Endothelial cell of umbilical vein (primary cell): ENCODE results near the gene RBL1. TPM values are rescaled to one million over a fixed set of nuclear protein-coding genes. Genes with fewer than 3 reads are reported as not detected.

Experiments
- BruUV-seq: library from RNA; stranded (reverse); fragments of 400-500 nt; replicated peaks from 2 replicates; lab custom pipeline; 2021; lab: Mats Ljungman, UMichigan
- CTCF ChIA-PET: fragments of 300-600, 350-600 bp; sonication (Branson Sonifier 250); formaldehyde crosslinking; loops from one replicate; lab custom pipeline; 2021; ENCODE audit warnings: antibody characterized with exemption, inconsistent platforms; lab: Charles Lee
- POLR2A ChIA-PET: fragments of 300-600, 350-600 bp; sonication (Branson Sonifier 250); formaldehyde crosslinking; loops from one replicate; lab custom pipeline; 2021; ENCODE audit warnings: antibody characterized with exemption, inconsistent platforms; lab: Charles Lee
- DNase-seq: peaks from one replicate; pipeline ENCODE4 v3.0.0-alpha.2; 2011; ENCODE audit warnings: low read depth, low spot score
- FAIRE-seq: peaks from 2 replicates; lab custom pipeline; 2011; peaks lifted over from hg19 to GRCh38; lab: Jason Lieb, UNC
- H2AFZ ChIP-seq: 2 replicates; pipeline ENCODE4 v1.6.0; 2012; ENCODE audit warnings: low read depth, low read length, control low read depth, inconsistent platforms
- H3K27ac ChIP-seq: 2 replicates; pipeline ENCODE4 v1.5.1; 2011; ENCODE audit warnings: low read depth, mild to moderate bottlenecking, control low read depth, low read length, moderate library complexity; ENCODE audit not compliant: insufficient read depth
- H3K27me3 ChIP-seq, 2 experiments: 2 replicates each; pipeline versions ENCODE4 v1.6.0 to v1.6.1; 2011; ENCODE audit warnings: low read length in 2 of 2, mixed read lengths in 1 of 2; ENCODE audit not compliant: control insufficient read depth in 2 of 2, insufficient read depth in 2 of 2
- H3K36me3 ChIP-seq, 2 experiments: 2 replicates in 1 of 2; 3 replicates in 1 of 2; pipeline ENCODE4 v1.5.1; 2011; ENCODE audit warnings: low read length in 2 of 2, mild to moderate bottlenecking in 1 of 2, moderate library complexity in 1 of 2; ENCODE audit not compliant: control insufficient read depth in 2 of 2, insufficient read depth in 2 of 2; ENCODE audit errors: extremely low read depth in 1 of 2
- H3K4me1 ChIP-seq: 3 replicates; pipeline ENCODE4 v1.5.1; 2011; ENCODE audit warnings: mild to moderate bottlenecking, low read length; ENCODE audit not compliant: control insufficient read depth, insufficient read depth; ENCODE audit errors: extremely low read depth
- H3K4me2 ChIP-seq: 2 replicates; pipeline ENCODE4 v1.6.1; 2011; ENCODE audit warnings: low read length, control low read depth, mixed read lengths; ENCODE audit not compliant: insufficient read depth
- H3K4me3 ChIP-seq, 3 experiments: fragments of 200-600 bp in 1 of 3; sonication (generic), shearing (Covaris generic) in 1 of 3; replicated peaks in 1 of 3; 2 replicates each; pipeline ENCODE4 v1.5.1; 2011 to 2016; ENCODE audit warnings: control low read depth in 3 of 3, low read length in 3 of 3, mild to moderate bottlenecking in 2 of 3, inconsistent platforms in 1 of 3, low read depth in 1 of 3, moderate library complexity in 1 of 3; ENCODE audit not compliant: insufficient read depth in 1 of 3
- H3K79me2 ChIP-seq: 2 replicates; pipeline ENCODE4 v1.6.0; 2012; ENCODE audit warnings: low read length, inconsistent platforms; ENCODE audit not compliant: control insufficient read depth, insufficient read depth
- H3K9ac ChIP-seq: replicated peaks from 2 replicates; pipeline ENCODE3; 2011; ENCODE audit warnings: low read length, control low read depth; ENCODE audit not compliant: insufficient read depth; ENCODE audit errors: extremely low read depth
- H3K9me1 ChIP-seq: replicated peaks from 3 replicates; pipeline ENCODE4 v1.6.0; 2011; ENCODE audit warnings: mild to moderate bottlenecking, low read length; ENCODE audit not compliant: control insufficient read depth, insufficient read depth; ENCODE audit errors: extremely low read depth
- H3K9me3 ChIP-seq: replicated peaks from 2 replicates; pipeline ENCODE4 v1.5.1; 2012; ENCODE audit warnings: low read length, inconsistent platforms; ENCODE audit not compliant: control insufficient read depth, insufficient read depth
- H4K20me1 ChIP-seq: replicated peaks from 2 replicates; pipeline ENCODE3; 2011; ENCODE audit warnings: mild to moderate bottlenecking, low read length; ENCODE audit not compliant: control insufficient read depth, insufficient read depth; ENCODE audit errors: extremely low read depth
- EZH2 ChIP-seq: IDR thresholded peaks from 2 replicates; pipeline ENCODE4 v1.6.1; 2012; ENCODE audit warnings: borderline replicate concordance, low read depth, mild to moderate bottlenecking, moderate library complexity, low read length, inconsistent platforms; ENCODE audit not compliant: severe bottlenecking
- JUN ChIP-seq: IDR thresholded peaks from 2 replicates; pipeline ENCODE4 v1.6.1; 2011; ENCODE audit warnings: borderline replicate concordance, low read depth; ENCODE audit not compliant: insufficient read length, insufficient read depth
- MYC ChIP-seq: IDR thresholded peaks from one replicate; pipeline ENCODE4 v1.6.1; 2011; ENCODE audit warnings: mild to moderate bottlenecking, low read depth, low read length
- POLR2A ChIP-seq: IDR thresholded peaks from 2 replicates; pipeline ENCODE4 v1.6.1; 2012; ENCODE audit warnings: low read depth, mild to moderate bottlenecking, control low read depth, low read length
- dilution Hi-C: fragments of 300-500 bp; cut with MboI; formaldehyde crosslinking; loops from one replicate; pipeline ENCODE4 v1.15.0; 2019; ENCODE audit warnings: low sequenced_read_pairs; ENCODE audit not compliant: extremely low pct_ligation_motif_present
- intact Hi-C: fragments of 100-400 bp; cut with micrococcal nuclease; formaldehyde crosslinking; loops from one replicate; pipeline ENCODE4 v1.10.0; 2022
- polyA plus RNA-seq, 4 experiments: library from polyadenylated mRNA; depleted of rRNA in 3 of 4; stranded (reverse) in 3 of 4; unstranded in 1 of 4; fragments of >200 nt; gene quantifications; 2 replicates each; pipeline versions ENCODE4 v1.2.1 to v1.2.3, GENCODE V29; 2011 to 2012; ENCODE audit warnings: missing spikeins in 1 of 4
- total RNA-seq: library from RNA; stranded (reverse); gene quantifications from 2 replicates; pipeline ENCODE4 v1.2.3, GENCODE V29; 2021
- TF ChIP-seq, protein P1 (sequence below), 2 donors: IDR thresholded peaks; 1 replicate in 1 of 2; 2 replicates in 1 of 2; pipeline ENCODE4 v1.5.1; 2011; ENCODE audit warnings: low read length in 2 of 2, mild to moderate bottlenecking in 2 of 2, moderate library complexity in 2 of 2, control low read depth in 1 of 2, inconsistent platforms in 1 of 2, low read depth in 1 of 2; ENCODE audit not compliant: insufficient read depth in 1 of 2; ENCODE audit errors: extremely low read depth in 1 of 2

Gene RBL1
- total and polyA plus RNA-seq, 2 donors (not counting 3 experiments of a cell fraction or from before 2014, with no cell fraction given): 3.1 to 20.1 TPM

DNA sequence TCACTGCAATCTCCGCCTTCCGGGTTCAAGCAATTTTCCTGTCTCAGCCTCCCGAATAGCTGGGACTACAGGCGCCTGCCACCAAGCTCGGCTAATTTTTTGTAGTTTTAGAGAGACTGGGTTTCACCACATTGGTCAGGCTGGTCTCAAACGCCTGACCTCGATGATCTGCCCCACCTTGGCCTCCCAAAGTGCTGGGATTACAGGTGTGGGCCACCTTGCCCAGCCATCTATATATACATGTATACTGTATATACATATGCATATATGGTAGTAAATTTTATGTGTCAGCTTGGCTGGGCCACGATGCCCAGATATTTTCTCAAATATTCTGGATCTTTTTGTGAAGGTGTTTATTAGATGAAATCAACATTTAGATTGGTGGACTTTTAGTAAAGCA, 18.8 kb downstream of the RBL1 start:
- no peak overlapping the region for H3K4me2 ChIP-seq
- intact Hi-C loops (no loop called here), dilution Hi-C loops (no loop called here)
- no peaks in the 10 kb centered on the region for H4K20me1 ChIP-seq
- no peaks in the 10 kb centered on the region for H3K9me1 ChIP-seq
- H3K9me3 ChIP-seq: no peaks in the 10 kb centered on the region
- peaks cover 34% of the 10 kb centered on the region for H3K79me2 ChIP-seq
- ChIA-PET CTCF (interaction anchor here (0.7 kb wide), 1 partner anchor 9 kb away, joined by 3 read pairs; no protein-coding TSS in a partner anchor), POLR2A (no interaction called here)
- no peak overlapping the region for H2AFZ ChIP-seq
- H3K9ac ChIP-seq: no peak overlapping the region
- TF ChIP-seq MYC: no peak
- no peak for TF ChIP-seq POLR2A
- TF ChIP-seq, protein P1, sequence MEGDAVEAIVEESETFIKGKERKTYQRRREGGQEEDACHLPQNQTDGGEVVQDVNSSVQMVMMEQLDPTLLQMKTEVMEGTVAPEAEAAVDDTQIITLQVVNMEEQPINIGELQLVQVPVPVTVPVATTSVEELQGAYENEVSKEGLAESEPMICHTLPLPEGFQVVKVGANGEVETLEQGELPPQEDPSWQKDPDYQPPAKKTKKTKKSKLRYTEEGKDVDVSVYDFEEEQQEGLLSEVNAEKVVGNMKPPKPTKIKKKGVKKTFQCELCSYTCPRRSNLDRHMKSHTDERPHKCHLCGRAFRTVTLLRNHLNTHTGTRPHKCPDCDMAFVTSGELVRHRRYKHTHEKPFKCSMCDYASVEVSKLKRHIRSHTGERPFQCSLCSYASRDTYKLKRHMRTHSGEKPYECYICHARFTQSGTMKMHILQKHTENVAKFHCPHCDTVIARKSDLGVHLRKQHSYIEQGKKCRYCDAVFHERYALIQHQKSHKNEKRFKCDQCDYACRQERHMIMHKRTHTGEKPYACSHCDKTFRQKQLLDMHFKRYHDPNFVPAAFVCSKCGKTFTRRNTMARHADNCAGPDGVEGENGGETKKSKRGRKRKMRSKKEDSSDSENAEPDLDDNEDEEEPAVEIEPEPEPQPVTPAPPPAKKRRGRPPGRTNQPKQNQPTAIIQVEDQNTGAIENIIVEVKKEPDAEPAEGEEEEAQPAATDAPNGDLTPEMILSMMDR (IDR thresholded peaks at IDR 0.05; ENCODE audit: extremely low read depth in 1 of 2, insufficient read depth in 1 of 2, low read depth in 1 of 2, low read length in 2 of 2): no peak
- no peak for TF ChIP-seq JUN
- no peak for TF ChIP-seq EZH2
- no peak overlapping the region for H3K27ac ChIP-seq
- no peaks in the 10 kb centered on the region for H3K4me1 ChIP-seq
- no peaks in the 10 kb centered on the region for H3K36me3 ChIP-seq
- DNase-seq (no peak), FAIRE-seq (no peak)
- BruUV-seq: no TSS peak
- H3K27me3 ChIP-seq: no peaks in the 10 kb centered on the region
- no peak overlapping the region for H3K4me3 ChIP-seq
